Neural progenitor cell (in vitro differentiated cells): ENCODE data around the gene SP140L. TPM values are rescaled to one million over a fixed set of nuclear protein-coding genes. Genes with fewer than 3 reads are reported as not detected.
"Not testable (repeated sequence)": the region's sequence is repeated elsewhere in the genome, so short reads cannot be mapped to it uniquely, and the experiment has no call there.

Experiments
- DNase-seq: peaks from one replicate; pipeline ENCODE4 v3.0.0-alpha.2; 2016; ENCODE audit warnings: low spot score
- H2AFZ ChIP-seq: fragments of 200-600 bp; sonication (generic); replicated peaks from 2 replicates; pipeline ENCODE4 v1.6.1; 2016; ENCODE audit warnings: antibody characterized with exemption
- H3F3A ChIP-seq: fragments of 200-600 bp; sonication (generic); 2 replicates; pipeline ENCODE4 v1.6.1; 2016; ENCODE audit warnings: antibody characterized with exemption, low read depth
- H3K27ac ChIP-seq: fragments of 200-600 bp; sonication (generic); 2 replicates; pipeline ENCODE4 v1.5.1; 2016; ENCODE audit warnings: mild to moderate bottlenecking
- H3K27me3 ChIP-seq: fragments of 200-600 bp; sonication (generic); 2 replicates; pipeline ENCODE4 v1.6.1; 2016; ENCODE audit warnings: mild to moderate bottlenecking, moderate library complexity
- H3K36me3 ChIP-seq: fragments of 200-600 bp; sonication (generic); 2 replicates; pipeline ENCODE4 v1.5.1; 2016
- H3K4me1 ChIP-seq: fragments of 200-600 bp; sonication (generic); 2 replicates; pipeline ENCODE4 v1.6.1; 2016; ENCODE audit warnings: mixed run types
- H3K4me2 ChIP-seq: fragments of 200-600 bp; sonication (generic); 2 replicates; pipeline ENCODE4 v1.6.1; 2016
- H3K4me3 ChIP-seq: fragments of 200-600 bp; sonication (generic); 2 replicates; pipeline ENCODE4 v1.5.1; 2016
- H3K79me2 ChIP-seq: fragments of 200-600 bp; sonication (generic); 2 replicates; pipeline ENCODE4 v1.6.1; 2016; ENCODE audit warnings: low read depth
- H3K9ac ChIP-seq: fragments of 200-600 bp; sonication (generic); 2 replicates; pipeline ENCODE4 v1.6.1; 2016
- H3K9me3 ChIP-seq: fragments of 200-600 bp; sonication (generic); 2 replicates; pipeline ENCODE4 v1.5.1; 2016; ENCODE audit warnings: low read depth
- H4K20me1 ChIP-seq: fragments of 200-600 bp; sonication (generic); 2 replicates; pipeline ENCODE4 v1.6.1; 2016; ENCODE audit warnings: low read depth
- H3K27ac Mint-ChIP-seq: 3 replicates; pipeline ENCODE4 v1.8.0; 2021; ENCODE audit warnings: mixed read lengths
- H3K27me3 Mint-ChIP-seq: 2 replicates; pipeline ENCODE4 v1.8.0; 2022; ENCODE audit warnings: low read depth, mild to moderate bottlenecking, inconsistent platforms, moderate library complexity, mixed read lengths; ENCODE audit not compliant: insufficient read depth
- H3K36me3 Mint-ChIP-seq: 3 replicates; pipeline ENCODE4 v1.8.0; 2021; ENCODE audit warnings: mixed read lengths
- H3K4me1 Mint-ChIP-seq: 3 replicates; pipeline ENCODE4 v1.8.0; 2021; ENCODE audit warnings: mixed read lengths
- H3K4me3 Mint-ChIP-seq: 3 replicates; pipeline ENCODE4 v1.8.0; 2021; ENCODE audit warnings: mild to moderate bottlenecking, moderate library complexity, mixed read lengths
- H3K9me3 Mint-ChIP-seq: 3 replicates; pipeline ENCODE4 v1.8.0; 2020; ENCODE audit warnings: mixed read lengths
- CTCF ChIP-seq: fragments of 200-600 bp; sonication (generic); IDR thresholded peaks from 2 replicates; pipeline ENCODE4 v1.5.1; 2017; ENCODE audit warnings: antibody characterized with exemption, mild to moderate bottlenecking
- EZH2 ChIP-seq: fragments of 200-600 bp; sonication (generic); IDR thresholded peaks from 2 replicates; pipeline ENCODE4 v1.6.1; 2017; ENCODE audit warnings: antibody characterized with exemption, mild to moderate bottlenecking, moderate library complexity
- EZH2phosphoT487 ChIP-seq: fragments of 200-600 bp; sonication (generic); IDR thresholded peaks from 2 replicates; pipeline ENCODE4 v1.6.1; 2017; ENCODE audit warnings: antibody characterized with exemption
- total RNA-seq: library from RNA; depleted of rRNA; stranded (reverse); fragments of >200 nt; gene quantifications from 2 replicates; pipeline ENCODE4 v1.2.3, GENCODE V29; 2015; ENCODE audit warnings: low replicate concordance

The SP140L gene
- total RNA-seq, 1 donor from 2014 or later = 2.0 TPM

GRCh38 chr2:230335864-230336506 is 9.0 kb downstream of the SP140L start:
- H3K4me2 ChIP-seq = no peak overlapping the region
- no peaks in the 10 kb centered on the region for H4K20me1 ChIP-seq
- Mint-ChIP-seq H3K27me3 (no peaks in the 10 kb centered on the region), H3K4me1 (no peaks in the 10 kb centered on the region), H3K9me3 (no peaks in the 10 kb centered on the region), H3K27ac (no peak overlapping the region), H3K36me3 (no peaks in the 10 kb centered on the region), H3K4me3 (no peak overlapping the region)
- no peaks in the 10 kb centered on the region for H3K4me1 ChIP-seq
- DNase-seq = no peak
- H3K79me2 ChIP-seq = no peaks in the 10 kb centered on the region
- TF ChIP-seq EZH2 = no peak
- no peak for TF ChIP-seq EZH2phosphoT487
- no peak for TF ChIP-seq CTCF
- H3K27ac ChIP-seq = no peak overlapping the region
- no peak overlapping the region for H3K4me3 ChIP-seq
- H3F3A ChIP-seq = no peaks in the 10 kb centered on the region
- H3K36me3 ChIP-seq = no peaks in the 10 kb centered on the region
- H3K9me3 ChIP-seq = no peaks in the 10 kb centered on the region
- no peak overlapping the region for H2AFZ ChIP-seq
- H3K27me3 ChIP-seq = no peaks in the 10 kb centered on the region
- no peak overlapping the region for H3K9ac ChIP-seq

- H3K27ac Mint-ChIP-seq, H3K27me3 Mint-ChIP-seq: not testable (repeated sequence)
Measured at GRCh38 chr2:230341936-230342528, 15.0 kb downstream of the SP140L start.

GRCh38 chr2:230343041-230343624 is 16.1 kb downstream of the SP140L start:
- H3K4me3 Mint-ChIP-seq, H3K27me3 ChIP-seq, H3K27ac Mint-ChIP-seq, H3K79me2 ChIP-seq, H3K4me3 ChIP-seq, DNase-seq, H3K9ac ChIP-seq, H3K27ac ChIP-seq, H3K9me3 Mint-ChIP-seq, H3K4me1 ChIP-seq, H2AFZ ChIP-seq, H4K20me1 ChIP-seq, H3K27me3 Mint-ChIP-seq, H3K9me3 ChIP-seq, H3F3A ChIP-seq, H3K4me2 ChIP-seq, H3K36me3 ChIP-seq, H3K36me3 Mint-ChIP-seq, H3K4me1 Mint-ChIP-seq: not testable (repeated sequence)

More at GRCh38 chr2:230341936-230342528, 15.0 kb downstream of the SP140L start:
- H3K4me3 Mint-ChIP-seq, H3K9me3 Mint-ChIP-seq, H3K4me3 ChIP-seq, H3K36me3 Mint-ChIP-seq, H3K27me3 ChIP-seq, H3F3A ChIP-seq, H3K4me1 Mint-ChIP-seq, H3K79me2 ChIP-seq, H3K9me3 ChIP-seq, H3K27ac ChIP-seq, H3K36me3 ChIP-seq, H3K4me1 ChIP-seq, H4K20me1 ChIP-seq, DNase-seq, H3K4me2 ChIP-seq, H3K9ac ChIP-seq: not testable (repeated sequence)
- peak overlapping the region; percentile 50 for H2AFZ ChIP-seq

- Mint-ChIP-seq H3K27me3 (peaks cover 2% of the 10 kb centered on the region), H3K27ac (no peak overlapping the region), H3K4me1 (peaks cover 4% of the 10 kb centered on the region), H3K4me3 (no peak overlapping the region), H3K9me3 (peaks cover 6% of the 10 kb centered on the region), H3K36me3 (no peaks in the 10 kb centered on the region)
- Histone ChIP-seq H3K36me3 (peaks cover 6% of the 10 kb centered on the region), H3K27me3 (no peaks in the 10 kb centered on the region), H3K27ac (no peak overlapping the region), H3F3A (no peaks in the 10 kb centered on the region), H3K9me3 (no peaks in the 10 kb centered on the region), H3K79me2 (no peaks in the 10 kb centered on the region), H4K20me1 (no peaks in the 10 kb centered on the region), H3K9ac (no peak overlapping the region), H2AFZ (no peak overlapping the region), H3K4me2 (no peak overlapping the region), H3K4me3 (no peak overlapping the region), H3K4me1 (no peaks in the 10 kb centered on the region)
- TF ChIP-seq EZH2phosphoT487 (no peak), EZH2 (no peak), CTCF (no peak)
- DNase-seq = no peak
Measured at GRCh38 chr2:230343747-230344146, 16.8 kb downstream of the SP140L start.
